ENCODE measurements around the gene GPR183. TPM values are rescaled to one million over a fixed set of nuclear protein-coding genes. Genes with fewer than 3 reads are reported as not detected.

GPR183 gene
- total RNA-seq, 4 donors from 2014 or later, result 17.2 to 73.5 (median 42.7) TPM

DNA sequence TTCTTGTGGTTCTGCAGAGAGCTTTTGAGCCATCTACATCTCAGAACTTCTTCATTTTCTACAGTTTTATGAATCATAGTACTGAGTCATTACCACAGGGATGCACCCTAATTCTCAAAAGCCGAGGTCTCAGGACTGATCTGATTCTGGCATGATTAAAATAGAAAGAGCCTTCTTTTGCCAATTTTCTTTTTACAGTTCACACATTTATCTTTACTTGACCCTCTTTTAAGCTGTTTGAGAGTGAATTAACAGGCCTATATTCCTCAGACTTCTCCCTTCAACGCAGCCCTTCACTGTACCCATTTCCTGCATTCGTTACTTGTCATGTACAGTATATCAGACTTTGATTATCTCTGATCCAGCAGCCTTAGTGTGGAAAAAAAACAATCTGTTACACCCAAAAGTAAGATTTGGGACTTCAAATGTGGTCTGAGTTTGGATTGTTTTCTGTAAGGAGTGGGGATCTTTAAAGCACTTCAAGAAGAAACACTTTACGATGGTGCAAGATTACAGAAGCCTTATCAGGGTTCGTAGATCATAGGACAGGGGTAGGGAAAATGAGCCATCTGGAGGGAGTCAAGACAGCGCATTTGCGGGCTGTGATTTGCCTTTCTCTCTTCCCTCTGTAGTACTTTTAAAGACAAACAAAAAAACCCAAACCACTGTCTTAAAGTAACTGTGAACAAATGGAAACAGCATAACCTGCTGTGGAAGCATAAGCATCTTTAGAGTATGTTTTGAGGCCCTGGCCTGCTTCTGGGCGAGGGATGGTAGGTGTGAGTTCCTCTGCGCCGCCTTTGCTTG lies 15.3 kb upstream of the GPR183 start:
- DNase-seq (ENCODE audit: low spot score) (no peak), ATAC-seq (ENCODE audit: low FRiP score) (peak; percentile 89)
- TF ChIP-seq, protein P1, sequence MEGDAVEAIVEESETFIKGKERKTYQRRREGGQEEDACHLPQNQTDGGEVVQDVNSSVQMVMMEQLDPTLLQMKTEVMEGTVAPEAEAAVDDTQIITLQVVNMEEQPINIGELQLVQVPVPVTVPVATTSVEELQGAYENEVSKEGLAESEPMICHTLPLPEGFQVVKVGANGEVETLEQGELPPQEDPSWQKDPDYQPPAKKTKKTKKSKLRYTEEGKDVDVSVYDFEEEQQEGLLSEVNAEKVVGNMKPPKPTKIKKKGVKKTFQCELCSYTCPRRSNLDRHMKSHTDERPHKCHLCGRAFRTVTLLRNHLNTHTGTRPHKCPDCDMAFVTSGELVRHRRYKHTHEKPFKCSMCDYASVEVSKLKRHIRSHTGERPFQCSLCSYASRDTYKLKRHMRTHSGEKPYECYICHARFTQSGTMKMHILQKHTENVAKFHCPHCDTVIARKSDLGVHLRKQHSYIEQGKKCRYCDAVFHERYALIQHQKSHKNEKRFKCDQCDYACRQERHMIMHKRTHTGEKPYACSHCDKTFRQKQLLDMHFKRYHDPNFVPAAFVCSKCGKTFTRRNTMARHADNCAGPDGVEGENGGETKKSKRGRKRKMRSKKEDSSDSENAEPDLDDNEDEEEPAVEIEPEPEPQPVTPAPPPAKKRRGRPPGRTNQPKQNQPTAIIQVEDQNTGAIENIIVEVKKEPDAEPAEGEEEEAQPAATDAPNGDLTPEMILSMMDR (IDR thresholded peaks at IDR 0.05), result no peak

DNA sequence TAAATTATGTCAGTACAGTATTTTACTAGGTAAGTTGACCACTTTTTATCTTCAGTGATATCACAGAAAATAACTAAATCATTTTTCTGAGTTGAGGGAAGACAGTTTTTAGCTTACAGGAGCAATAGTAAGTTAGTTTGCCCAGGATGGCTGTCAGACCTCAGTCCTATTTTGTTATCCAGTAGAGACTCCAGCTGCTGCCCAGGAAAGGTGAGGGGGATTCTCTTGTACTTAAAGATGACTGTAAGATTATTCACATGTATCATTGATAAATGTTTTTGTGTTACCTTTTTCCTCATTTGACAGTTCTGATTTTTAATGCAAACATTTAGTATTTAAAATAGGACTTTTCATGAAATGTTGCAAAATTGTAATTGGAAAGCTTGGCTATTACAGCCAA lies 14.5 kb upstream of the GPR183 start:
- TF ChIP-seq, protein P1 (IDR thresholded peaks at IDR 0.05), result no peak
- DNase-seq (ENCODE audit: low spot score) (no peak), ATAC-seq (ENCODE audit: low FRiP score) (no peak)

DNA sequence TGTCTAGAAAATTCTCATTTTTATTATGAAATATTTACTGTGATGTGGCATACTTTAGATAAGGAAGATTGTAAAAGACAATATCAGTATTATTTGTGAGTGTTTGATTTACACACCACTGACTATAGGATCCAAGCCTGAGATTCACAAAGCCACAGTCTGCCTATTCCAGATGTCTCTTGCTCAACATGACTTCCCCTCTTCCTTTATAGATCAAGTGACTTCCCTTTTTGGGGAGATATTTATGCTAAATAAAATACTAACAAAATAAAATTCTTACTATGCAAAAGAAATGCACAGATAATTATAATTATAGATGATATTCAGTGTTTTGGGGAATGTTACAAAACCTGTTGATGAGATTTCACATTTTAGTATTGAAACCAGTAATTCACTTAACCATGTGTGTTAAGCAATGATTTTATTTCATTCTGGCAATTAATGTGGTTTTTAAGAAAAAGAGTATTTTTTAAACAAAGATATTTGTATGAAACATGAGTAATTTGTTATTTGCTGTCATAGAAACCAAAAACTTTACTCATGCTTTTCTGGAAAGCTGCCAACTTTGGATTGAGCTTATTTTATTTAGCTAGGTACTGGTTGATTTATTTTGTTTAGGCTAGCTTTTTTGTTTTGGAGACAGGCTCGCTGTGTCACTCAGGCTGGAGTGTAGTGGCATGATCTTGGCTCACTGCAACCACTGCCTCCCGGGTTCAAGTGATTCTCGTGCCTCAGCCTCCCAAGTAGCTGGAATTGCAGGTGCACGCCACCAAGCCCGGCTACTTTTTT lies 13.7 kb upstream of the GPR183 start:
- ATAC-seq (ENCODE audit: low FRiP score), result peak; percentile 37

DNA sequence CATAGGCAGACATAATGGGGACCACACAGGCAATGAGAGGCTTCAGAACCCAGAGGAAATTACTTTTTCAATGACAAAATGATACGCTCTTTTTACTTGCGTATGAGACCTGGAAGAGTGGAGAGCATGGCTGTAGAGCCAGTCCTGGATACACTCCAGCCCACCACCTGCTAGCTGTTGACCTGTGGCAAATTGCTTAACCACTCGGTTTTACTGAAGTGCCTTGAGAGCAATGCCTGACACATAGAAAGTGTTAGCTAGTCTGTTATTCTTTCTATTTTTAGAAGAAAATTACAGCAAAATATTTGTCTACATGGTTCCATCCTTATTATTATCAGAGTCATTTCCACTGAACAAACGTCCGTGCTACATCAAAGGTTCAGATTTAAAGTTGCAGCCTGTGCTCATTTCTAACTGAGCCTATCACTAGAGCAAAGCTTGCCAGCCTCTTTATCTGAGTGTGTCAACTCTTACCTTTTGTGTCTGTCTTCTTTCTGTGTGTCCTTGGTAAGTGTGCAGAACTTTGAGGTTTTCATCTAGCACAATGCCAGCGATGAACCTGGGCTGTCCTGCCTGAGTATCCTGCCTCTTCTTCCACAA lies 9.6 kb upstream of the GPR183 start:
- no peak for DNase-seq (ENCODE audit: low spot score)
- ATAC-seq (ENCODE audit: low FRiP score), result no peak
- TF ChIP-seq, protein P1 (IDR thresholded peaks at IDR 0.05), result no peak

More for the DNA sequence above, 13.7 kb upstream of the GPR183 start:
- DNase-seq (ENCODE audit: low spot score), result no peak
- TF ChIP-seq, protein P1 (IDR thresholded peaks at IDR 0.05), result no peak

DNA sequence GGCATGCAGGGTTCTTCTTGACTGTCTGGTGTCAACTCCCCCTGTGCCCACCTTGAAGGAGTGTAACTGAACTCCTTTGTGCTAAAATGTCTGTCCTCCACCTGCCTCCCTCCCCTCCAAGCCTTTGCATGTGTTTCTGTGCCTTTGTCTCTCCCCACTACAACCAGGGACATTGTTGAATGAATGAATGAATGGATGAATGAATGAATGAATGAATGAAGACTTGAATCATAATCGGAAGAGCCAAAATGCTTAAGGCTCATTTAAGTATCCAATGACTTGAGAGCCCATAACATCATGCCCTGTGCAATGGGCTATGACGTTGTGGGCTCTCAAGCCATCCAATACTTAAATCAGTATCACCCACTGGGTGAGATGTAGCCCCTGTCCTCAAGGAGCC lies 9.0 kb upstream of the GPR183 start:
- ATAC-seq (ENCODE audit: low FRiP score) (no peak), DNase-seq (ENCODE audit: low spot score) (no peak)
- TF ChIP-seq, protein P1 (IDR thresholded peaks at IDR 0.05), result no peak

DNA sequence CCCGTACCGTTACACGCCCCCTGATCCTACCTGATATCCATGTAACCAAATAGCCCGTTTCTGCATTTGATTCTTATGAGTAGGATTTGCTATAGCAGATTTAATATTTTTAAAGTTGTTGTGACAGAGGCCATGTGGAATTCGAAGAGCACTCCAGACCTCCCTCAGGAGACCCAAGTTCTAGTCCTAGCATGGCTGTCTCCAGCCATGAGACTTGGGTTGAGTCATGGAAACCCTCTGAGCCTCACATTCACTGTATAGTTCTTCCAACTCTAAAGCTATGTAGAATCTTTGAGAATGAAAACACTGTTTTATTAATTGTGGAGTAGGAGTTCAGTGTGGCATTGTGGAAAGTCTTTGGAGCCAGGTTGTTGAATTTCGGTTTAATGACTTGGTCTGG lies 8.0 kb upstream of the GPR183 start:
- no peak for ATAC-seq (ENCODE audit: low FRiP score)
- TF ChIP-seq, protein P1 (IDR thresholded peaks at IDR 0.05), result no peak
- DNase-seq (ENCODE audit: low spot score), result no peak
